HG03039 (cell line): ENCODE measurements around the gene CEP63.

Experiments
- ATAC-seq: cut with Tn5 transposase; IDR thresholded peaks from one replicate; pipeline ENCODE4 v1.9.1; 2021; ENCODE audit warnings: mild to moderate bottlenecking, moderate library complexity; ENCODE audit not compliant: unreplicated experiment

The CEP63 gene

DNA sequence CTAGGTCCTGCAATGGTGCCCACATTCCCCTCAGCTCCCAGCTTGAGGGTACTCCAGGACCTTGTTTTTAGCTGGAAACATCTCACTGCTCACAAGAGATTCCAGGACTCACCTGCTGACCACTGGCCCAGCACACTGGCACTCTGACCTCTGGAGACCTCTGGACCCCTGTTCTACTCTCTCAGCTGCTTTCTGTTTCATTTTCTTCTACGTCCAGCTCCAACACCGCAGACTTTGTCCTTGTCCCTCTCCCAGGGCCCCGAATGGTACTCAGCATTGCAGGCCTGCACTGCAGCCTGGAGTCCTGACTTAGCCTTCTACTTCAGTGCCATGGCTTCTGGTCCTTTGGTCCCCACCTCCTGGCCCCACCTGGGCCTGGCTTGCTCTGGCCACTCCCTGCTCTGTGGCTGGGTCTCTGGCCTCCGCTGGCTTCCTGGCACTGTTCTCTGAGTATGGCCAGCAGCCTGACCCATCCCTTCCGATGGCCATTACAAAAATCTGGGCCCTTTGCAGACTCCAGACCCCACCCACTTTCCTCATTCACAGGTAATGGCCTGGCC, 137.0 kb downstream of the CEP63 start:
- ATAC-seq = no peak

DNA sequence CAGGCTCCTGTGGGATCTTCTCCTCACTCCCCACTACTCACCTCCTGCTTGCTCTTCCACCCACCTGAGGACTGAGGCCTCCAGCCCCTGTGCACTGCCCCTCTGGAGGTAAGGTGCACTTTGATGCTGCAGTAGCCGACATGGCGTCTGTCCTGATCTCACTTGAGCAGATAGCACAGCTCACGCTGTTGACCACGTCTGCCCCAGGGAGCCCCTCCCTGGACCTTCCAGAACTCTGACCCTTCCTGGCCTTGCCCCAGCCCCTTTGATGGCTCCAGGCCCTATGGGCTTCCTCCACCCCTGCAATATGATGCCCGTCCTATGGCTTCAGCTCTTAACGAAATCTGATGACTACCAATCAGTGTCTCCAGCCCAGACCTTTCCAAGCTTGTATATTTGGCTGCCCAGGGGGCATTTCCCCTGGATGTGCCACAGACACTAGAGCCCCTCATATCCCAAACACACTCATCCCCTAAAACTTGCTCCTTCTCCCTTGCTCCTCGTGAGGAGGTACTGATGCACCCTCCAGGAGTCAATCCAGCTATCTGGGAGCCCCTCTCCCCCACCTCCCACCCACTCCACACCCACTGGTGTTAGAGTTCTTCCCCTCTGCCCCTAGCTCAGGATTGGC, 137.9 kb downstream of the CEP63 start:
- no peak for ATAC-seq
